ENCODE data around the gene CLCN6. TPM values are rescaled to one million over a fixed set of nuclear protein-coding genes. Genes with fewer than 3 reads are reported as not detected.

The CLCN6 gene
- total and polyA plus RNA-seq, 2 donors (not counting 1 experiment from before 2014, with no cell fraction given) = 15.3 to 19.3 TPM

- no peak overlapping the region for H3K27ac ChIP-seq (ENCODE audit: insufficient read depth, low read length)
- no peaks in the 10 kb centered on the region for H3K79me2 ChIP-seq (ENCODE audit: control insufficient read depth, insufficient read depth, low read length)
- no peaks in the 10 kb centered on the region for H3K4me1 ChIP-seq (ENCODE audit: control insufficient read depth, extremely low read depth, insufficient read depth, low read length)
- no peak overlapping the region for H2AFZ ChIP-seq (ENCODE audit: low read length)
- no peak overlapping the region for H3K9ac ChIP-seq (ENCODE audit: insufficient read depth, low read length)
- no peaks in the 10 kb centered on the region for H3K36me3 ChIP-seq (ENCODE audit: control insufficient read depth, insufficient read depth, low read length)
- no peak for TF ChIP-seq EZH2 (IDR thresholded peaks at IDR 0.05; ENCODE audit: low read length, missing control alignments)
- no peak for TF ChIP-seq CTCF (conservative IDR thresholded peaks at IDR 0.05 in 1 of 2, IDR thresholded peaks at IDR 0.05 in 1 of 2; ENCODE audit: low read depth in 1 of 2, low read length in 2 of 2)
- H3K4me2 ChIP-seq (ENCODE audit: extremely low read depth, insufficient read depth, low read length) = no peak overlapping the region
- no peak for DNase-seq (ENCODE audit: low read depth in 2 of 2)
- H3K27me3 ChIP-seq (ENCODE audit: control insufficient read depth, insufficient read depth, low read length) = peaks cover 28% of the 10 kb centered on the region
- no peak overlapping the region for H3K4me3 ChIP-seq (replicated peaks in 1 of 4; ENCODE audit: control extremely low read depth in 1 of 4, insufficient read depth in 1 of 4, low read depth in 3 of 4, low read length in 4 of 4)
- H3K9me3 ChIP-seq (ENCODE audit: control insufficient read depth, insufficient read depth, low read depth, low read length) = no peaks in the 10 kb centered on the region
- no peaks in the 10 kb centered on the region for H4K20me1 ChIP-seq (ENCODE audit: control insufficient read depth, extremely low read depth, insufficient read depth, low read length)
Observed at GRCh38 chr1:11860083-11860482, 54.1 kb downstream of the CLCN6 start.

DNA sequence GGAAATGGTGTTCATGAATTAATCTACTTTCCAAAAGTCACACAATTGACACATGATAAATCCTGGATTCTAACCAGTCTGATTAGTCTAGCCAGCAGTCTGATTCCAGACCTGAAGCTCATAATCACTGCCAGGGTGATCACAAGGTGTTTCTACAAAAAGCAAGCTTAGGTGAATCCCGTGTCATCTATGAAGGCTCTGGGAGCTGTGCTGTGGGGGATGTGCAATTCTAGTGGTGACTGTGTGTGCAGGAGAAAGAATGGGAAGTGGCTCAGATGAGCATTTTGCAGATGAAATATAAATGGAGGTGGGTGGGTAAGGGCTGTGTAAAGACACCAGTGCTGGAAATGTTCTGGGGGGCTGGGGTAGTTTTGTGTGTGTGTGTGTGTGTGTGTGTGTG is 54.6 kb downstream of the CLCN6 start:
- Histone ChIP-seq H3K9ac (ENCODE audit: insufficient read depth, low read length) (no peak overlapping the region), H3K4me1 (ENCODE audit: control insufficient read depth, extremely low read depth, insufficient read depth, low read length) (no peaks in the 10 kb centered on the region), H3K27me3 (ENCODE audit: control insufficient read depth, insufficient read depth, low read length) (peaks cover 28% of the 10 kb centered on the region), H4K20me1 (ENCODE audit: control insufficient read depth, extremely low read depth, insufficient read depth, low read length) (no peaks in the 10 kb centered on the region), H3K27ac (ENCODE audit: insufficient read depth, low read length) (no peak overlapping the region), H3K4me3 (replicated peaks in 1 of 4; ENCODE audit: control extremely low read depth in 1 of 4, insufficient read depth in 1 of 4, low read depth in 3 of 4, low read length in 4 of 4) (no peak overlapping the region), H3K9me3 (ENCODE audit: control insufficient read depth, insufficient read depth, low read depth, low read length) (no peaks in the 10 kb centered on the region), H3K79me2 (ENCODE audit: control insufficient read depth, insufficient read depth, low read length) (no peaks in the 10 kb centered on the region), H3K4me2 (ENCODE audit: extremely low read depth, insufficient read depth, low read length) (no peak overlapping the region), H2AFZ (ENCODE audit: low read length) (no peak overlapping the region), H3K36me3 (ENCODE audit: control insufficient read depth, insufficient read depth, low read length) (no peaks in the 10 kb centered on the region)
- no peak for DNase-seq (ENCODE audit: low read depth in 2 of 2)
- TF ChIP-seq CTCF (conservative IDR thresholded peaks at IDR 0.05 in 1 of 2, IDR thresholded peaks at IDR 0.05 in 1 of 2; ENCODE audit: low read depth in 1 of 2, low read length in 2 of 2) (no peak), EZH2 (IDR thresholded peaks at IDR 0.05; ENCODE audit: low read length, missing control alignments) (no peak)

GRCh38 chr1:11862890-11863289 is 56.9 kb downstream of the CLCN6 start:
- Histone ChIP-seq H3K4me2 (ENCODE audit: extremely low read depth, insufficient read depth, low read length) (no peak overlapping the region), H3K4me3 (replicated peaks in 1 of 4; ENCODE audit: control extremely low read depth in 1 of 4, insufficient read depth in 1 of 4, low read depth in 3 of 4, low read length in 4 of 4) (no peak overlapping the region), H3K27me3 (ENCODE audit: control insufficient read depth, insufficient read depth, low read length) (peaks cover 19% of the 10 kb centered on the region), H3K4me1 (ENCODE audit: control insufficient read depth, extremely low read depth, insufficient read depth, low read length) (no peaks in the 10 kb centered on the region), H3K27ac (ENCODE audit: insufficient read depth, low read length) (no peak overlapping the region), H3K79me2 (ENCODE audit: control insufficient read depth, insufficient read depth, low read length) (no peaks in the 10 kb centered on the region), H3K36me3 (ENCODE audit: control insufficient read depth, insufficient read depth, low read length) (no peaks in the 10 kb centered on the region), H3K9ac (ENCODE audit: insufficient read depth, low read length) (no peak overlapping the region), H4K20me1 (ENCODE audit: control insufficient read depth, extremely low read depth, insufficient read depth, low read length) (no peaks in the 10 kb centered on the region), H3K9me3 (ENCODE audit: control insufficient read depth, insufficient read depth, low read depth, low read length) (no peaks in the 10 kb centered on the region), H2AFZ (ENCODE audit: low read length) (no peak overlapping the region)
- TF ChIP-seq EZH2 (IDR thresholded peaks at IDR 0.05; ENCODE audit: low read length, missing control alignments) (no peak), CTCF (conservative IDR thresholded peaks at IDR 0.05 in 1 of 2, IDR thresholded peaks at IDR 0.05 in 1 of 2; ENCODE audit: low read depth in 1 of 2, low read length in 2 of 2) (no peak)
- DNase-seq (ENCODE audit: low read depth in 2 of 2) = no peak

Data from fibroblast of lung (primary cell).